GM21528 (cell line): ENCODE results near the gene KCTD2.

Source experiments
- ATAC-seq: cut with Tn5 transposase; IDR thresholded peaks from one replicate; pipeline ENCODE4 v1.9.1; 2021; ENCODE audit warnings: mild to moderate bottlenecking, moderate library complexity; ENCODE audit not compliant: unreplicated experiment, low FRiP score

Gene KCTD2

GRCh38 chr17:75074532-75074931 lies 27.5 kb downstream of the KCTD2 start:
- ATAC-seq, result no peak

GRCh38 chr17:75075597-75076336 lies 28.7 kb downstream of the KCTD2 start:
- no peak for ATAC-seq

- no peak for ATAC-seq
Observed at GRCh38 chr17:75077072-75077495, 30.1 kb downstream of the KCTD2 start.

GRCh38 chr17:75077496-75078283 lies 30.7 kb downstream of the KCTD2 start:
- ATAC-seq, result no peak

GRCh38 chr17:75078284-75079022 lies 31.4 kb downstream of the KCTD2 start:
- no peak for ATAC-seq

- no peak for ATAC-seq
Observed at GRCh38 chr17:75079023-75079373, 32.0 kb downstream of the KCTD2 start.

GRCh38 chr17:75081611-75082540 lies 34.9 kb downstream of the KCTD2 start:
- ATAC-seq, result no peak

GRCh38 chr17:75082683-75083082 lies 35.7 kb downstream of the KCTD2 start:
- no peak for ATAC-seq

- no peak for ATAC-seq
Observed at GRCh38 chr17:75084039-75084660, 37.1 kb downstream of the KCTD2 start.

GRCh38 chr17:75086496-75087181 lies 39.6 kb downstream of the KCTD2 start:
- ATAC-seq, result no peak

GRCh38 chr17:75087182-75087557 lies 40.1 kb downstream of the KCTD2 start:
- ATAC-seq, result no peak

GRCh38 chr17:75087558-75088453 lies 40.8 kb downstream of the KCTD2 start, which contains the start of gene SLC16A5:
TSS of gene SLC16A5 (plus strand) at chr17:75087954. CDS start at chr17:75093637, 5,683 bp downstream.
- ATAC-seq, result no peak

- ATAC-seq, result no peak
Observed at GRCh38 chr17:75088465-75089417, 41.7 kb downstream of the KCTD2 start.

- no peak for ATAC-seq
Observed at GRCh38 chr17:75090871-75091854, 44.1 kb downstream of the KCTD2 start.

- no peak for ATAC-seq
Observed at GRCh38 chr17:75091855-75092327, 44.9 kb downstream of the KCTD2 start.
